Camera-type eye (tissue), 1 donor: ENCODE results near the gene PPP2R5D. TPM values are rescaled to one million over a fixed set of nuclear protein-coding genes. Genes with fewer than 3 reads are reported as not detected.

ENCODE experiments used
- total RNA-seq: library from RNA; depleted of rRNA; stranded (reverse); fragments of >200 nt; gene quantifications from one replicate; pipeline ENCODE4 v1.2.3, GENCODE V29; 2014

Gene PPP2R5D
- 31.1 TPM for total RNA-seq

GRCh38 chr6:42984001-42984923 lies at the start of gene PPP2R5D:
Gene PPP2R5D (plus strand): TSS chr6:42984570. CDS start chr6:42984678, 108 bp downstream.

GRCh38 chr6:42960243-42961019 lies 23.9 kb upstream of the PPP2R5D start, which contains the start of gene GNMT:
Gene GNMT (plus strand): TSS chr6:42960754. CDS start chr6:42960768, 14 bp downstream.

DNA sequence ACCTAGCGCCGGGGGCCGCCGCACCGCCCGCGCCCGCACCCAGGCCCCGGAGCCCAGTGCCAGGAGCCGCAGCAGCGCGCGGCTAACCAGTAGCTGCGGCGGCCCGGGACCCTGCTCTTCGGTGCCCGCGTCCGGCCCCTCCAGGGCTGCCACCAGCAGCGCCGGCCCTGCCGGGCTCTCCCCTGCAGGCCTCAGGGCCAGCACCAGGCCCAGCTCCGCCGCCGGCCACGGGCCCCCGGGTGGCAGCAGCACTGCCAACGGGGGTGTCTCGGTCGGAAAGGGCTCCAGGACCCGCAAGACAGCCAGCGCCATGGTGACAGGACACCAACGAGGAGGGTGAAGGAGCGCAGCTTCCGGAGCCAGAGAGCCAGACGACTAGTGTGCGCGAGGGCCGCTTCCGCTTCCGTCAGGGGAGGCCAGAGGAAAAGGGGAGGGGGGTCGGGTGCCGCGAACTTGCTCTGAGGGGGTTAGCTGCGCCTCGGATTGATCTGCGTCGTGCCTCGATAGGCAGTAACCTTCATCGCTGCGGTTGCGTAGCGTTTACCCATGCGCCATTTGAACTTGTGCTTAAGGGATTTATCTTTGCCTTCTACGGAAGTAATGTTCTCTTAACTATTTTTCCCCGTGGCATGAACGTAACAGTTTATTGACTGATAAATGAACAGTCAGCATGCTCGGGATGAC lies 5.4 kb upstream of the PPP2R5D start, which contains the start of gene PEX6:
TSS of gene PEX6 (minus strand) at position 343 of the 684 bp plus-strand sequence. CDS start at position 312, 31 bp downstream.

DNA sequence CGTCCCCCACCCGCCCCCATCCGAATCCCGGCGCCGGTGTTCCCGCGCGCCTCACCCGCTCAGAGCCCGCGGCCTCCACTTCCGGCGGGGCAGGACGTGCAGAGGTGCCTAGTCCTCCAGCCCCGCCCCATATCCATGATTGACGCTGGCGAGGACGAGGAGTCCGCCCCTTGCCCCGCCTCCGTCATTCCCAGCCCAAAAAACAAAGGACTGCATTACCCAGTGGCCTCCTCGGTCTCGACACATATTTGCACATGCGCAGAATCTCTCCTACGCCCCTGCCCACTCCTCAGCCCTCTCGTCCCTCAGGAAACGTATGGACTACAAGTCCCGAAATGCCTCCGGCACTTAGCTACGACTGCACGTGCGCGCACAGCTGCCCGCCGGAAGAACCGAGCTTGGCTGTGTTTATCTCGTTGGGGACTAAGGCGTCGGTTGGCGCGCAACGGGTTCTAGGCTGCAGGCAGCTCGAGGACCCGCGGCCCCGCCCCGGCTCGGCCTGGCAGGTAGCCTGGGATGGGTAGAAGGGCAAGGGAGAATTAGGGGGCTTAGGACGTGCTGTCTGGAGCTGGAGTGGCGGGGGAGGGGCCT lies 29.6 kb downstream of the PPP2R5D start, which contains the start of the genes KLHDC3 and MEA1:
TSS of gene KLHDC3 (plus strand) at position 407 of the 591 bp plus-strand sequence. CDS start 2,944 bp downstream, outside the sequence.
TSS of gene MEA1 (minus strand) at position 104 of the 591 bp plus-strand sequence. CDS start 133 bp downstream, outside the sequence.

DNA sequence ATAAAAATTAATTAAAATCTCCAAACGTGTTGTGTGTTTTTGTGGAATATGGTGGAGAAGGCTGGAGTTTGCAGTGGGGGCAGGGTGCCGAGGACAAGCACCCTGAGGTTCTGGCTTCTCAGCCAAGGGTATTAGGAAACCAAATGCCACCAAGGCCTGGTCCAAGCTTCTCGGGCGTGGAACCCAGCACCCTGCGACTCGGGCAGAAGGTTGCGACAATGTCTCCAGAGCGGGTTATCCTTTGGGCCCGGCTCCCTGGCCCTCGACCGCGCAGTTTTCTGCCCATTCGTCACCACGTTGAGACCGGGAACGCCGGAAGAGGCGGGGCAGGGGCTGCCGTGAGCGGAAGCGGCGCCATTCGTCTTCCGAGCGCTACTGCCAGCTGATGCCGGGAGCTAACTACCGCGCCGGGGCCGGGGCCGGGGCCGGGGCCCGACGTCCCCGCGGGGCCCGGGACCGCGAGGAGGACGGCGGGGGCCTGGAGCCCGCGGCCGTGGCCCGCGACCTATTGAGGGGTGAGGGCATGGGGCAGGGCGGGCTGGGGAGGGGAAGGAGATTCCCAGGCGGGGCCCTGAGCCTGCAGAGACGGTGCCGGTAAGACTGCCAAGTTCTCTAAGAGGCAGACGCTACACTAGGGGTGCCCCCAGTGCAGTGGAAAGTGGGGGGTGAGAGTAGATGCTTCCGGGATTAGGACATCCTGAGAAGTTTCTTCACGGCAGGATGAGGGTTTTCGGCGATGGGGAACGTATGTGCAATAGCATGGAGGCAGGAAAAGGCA lies 37.1 kb downstream of the PPP2R5D start, which contains the start of gene RRP36:
TSS of gene RRP36 (plus strand) at position 354 of the 778 bp plus-strand sequence. CDS start at position 386, 32 bp downstream.

GRCh38 chr6:43053545-43054205 lies 69.3 kb downstream of the PPP2R5D start, which contains the start of gene CUL7:
Gene CUL7 (minus strand): TSS chr6:43053851. CDS start chr6:43052788, 1,063 bp downstream.

GRCh38 chr6:43059168-43060033 lies 75.0 kb downstream of the PPP2R5D start, which contains the start of the genes KLC4 and MRPL2:
Gene KLC4 (plus strand): TSS chr6:43059631. CDS start chr6:43061336, 1,705 bp downstream.
Gene MRPL2 (minus strand): TSS chr6:43059434. CDS start chr6:43059381, 53 bp downstream.

Other genes with a start within 250 kb of the PPP2R5D start
- 65.2 TPM for gene TBCC, start 238.5 kb upstream of the PPP2R5D start, total RNA-seq
- gene BICRAL, start 202.5 kb upstream of the PPP2R5D start, total RNA-seq = 32.9 TPM
- 115 TPM for gene RPL7L1, start 105.0 kb upstream of the PPP2R5D start, total RNA-seq
- not detected for gene PTCRA, start 68.5 kb upstream of the PPP2R5D start, total RNA-seq
- gene CNPY3, start 55.1 kb upstream of the PPP2R5D start, total RNA-seq = 39.6 TPM
- not detected for gene GNMT, start 23.8 kb upstream of the PPP2R5D start, total RNA-seq
- gene PEX6, start 5.4 kb upstream of the PPP2R5D start, total RNA-seq = 29.6 TPM
- 37.6 TPM for gene MEA1, start 29.4 kb downstream of the PPP2R5D start, total RNA-seq
- 128 TPM for gene KLHDC3, start 29.7 kb downstream of the PPP2R5D start, total RNA-seq
- gene RRP36, start 37.1 kb downstream of the PPP2R5D start, total RNA-seq = 44.5 TPM
- 33.0 TPM for gene CUL7, start 69.3 kb downstream of the PPP2R5D start, total RNA-seq
- gene MRPL2, start 74.9 kb downstream of the PPP2R5D start, total RNA-seq = 17.3 TPM
- 63.3 TPM for gene KLC4, start 75.1 kb downstream of the PPP2R5D start, total RNA-seq
- gene PTK7, start 91.7 kb downstream of the PPP2R5D start, total RNA-seq = 76.4 TPM
- gene SRF, start 186.7 kb downstream of the PPP2R5D start, total RNA-seq = 17.2 TPM
- gene CUL9, start 197.6 kb downstream of the PPP2R5D start, total RNA-seq = 45.0 TPM
- gene DNPH1, start 244.9 kb downstream of the PPP2R5D start, total RNA-seq = 34.7 TPM